Neural crest cell (in vitro differentiated cells): Measurements from ENCODE around the gene TTF1. TPM values are rescaled to one million over a fixed set of nuclear protein-coding genes. Genes with fewer than 3 reads are reported as not detected.

Experiments
- DNase-seq: peaks from one replicate; pipeline ENCODE4 v3.0.0; 2021; ENCODE audit warnings: low read depth, mixed read lengths, low spot score
- H3K27ac Mint-ChIP-seq: one replicate; pipeline ENCODE4 v1.8.0; 2021; ENCODE audit warnings: mild to moderate bottlenecking, mixed read lengths; ENCODE audit not compliant: unreplicated experiment
- H3K27me3 Mint-ChIP-seq: 2 replicates; pipeline ENCODE4 v1.8.0; 2021; ENCODE audit warnings: low read depth, mild to moderate bottlenecking, mixed read lengths
- H3K36me3 Mint-ChIP-seq: 2 replicates; pipeline ENCODE4 v1.8.0; 2021; ENCODE audit warnings: low read depth, mild to moderate bottlenecking, mixed read lengths
- H3K4me1 Mint-ChIP-seq: 2 replicates; pipeline ENCODE4 v1.8.0; 2021; ENCODE audit warnings: mixed read lengths
- H3K4me3 Mint-ChIP-seq: one replicate; pipeline ENCODE4 v1.8.0; 2021; ENCODE audit warnings: mild to moderate bottlenecking, mixed read lengths
- H3K9me3 Mint-ChIP-seq: 2 replicates; pipeline ENCODE4 v1.8.0; 2021; ENCODE audit warnings: mixed read lengths
- CTCF ChIP-seq: fragments of 200-600 bp; sonication (generic); conservative IDR thresholded peaks from 2 replicates; pipeline ENCODE4 v1.5.0; 2021; ENCODE audit warnings: antibody characterized with exemption, mild to moderate bottlenecking
- total RNA-seq: library from RNA; stranded (reverse); gene quantifications from 2 replicates; pipeline ENCODE4 v1.2.1, GENCODE V29; 2021

TTF1 gene
- total RNA-seq, 1 donor from 2014 or later, result 21.9 TPM

- H3K9me3 Mint-ChIP-seq, result no peaks in the 10 kb centered on the region
- no peak for DNase-seq
- peaks cover 8% of the 10 kb centered on the region for H3K36me3 Mint-ChIP-seq
- no peak overlapping the region for H3K27ac Mint-ChIP-seq
- no peak overlapping the region for H3K4me3 Mint-ChIP-seq
- no peak for TF ChIP-seq CTCF
- no peaks in the 10 kb centered on the region for H3K27me3 Mint-ChIP-seq
- H3K4me1 Mint-ChIP-seq, result no peaks in the 10 kb centered on the region
Observed at GRCh38 chr9:132346177-132346576, 60.5 kb downstream of the TTF1 start.

- no peaks in the 10 kb centered on the region for H3K4me1 Mint-ChIP-seq
- TF ChIP-seq CTCF, result no peak
- H3K27ac Mint-ChIP-seq, result no peak overlapping the region
- H3K27me3 Mint-ChIP-seq, result no peaks in the 10 kb centered on the region
- H3K4me3 Mint-ChIP-seq, result no peak overlapping the region
- peaks cover 20% of the 10 kb centered on the region for H3K36me3 Mint-ChIP-seq
- H3K9me3 Mint-ChIP-seq, result no peaks in the 10 kb centered on the region
- DNase-seq, result no peak
Observed at GRCh38 chr9:132341177-132341840, 65.3 kb downstream of the TTF1 start.

GRCh38 chr9:132334364-132334763 is 72.3 kb downstream of the TTF1 start:
- H3K27me3 Mint-ChIP-seq, result no peaks in the 10 kb centered on the region
- no peak for DNase-seq
- H3K4me3 Mint-ChIP-seq, result no peak overlapping the region
- TF ChIP-seq CTCF, result no peak
- H3K36me3 Mint-ChIP-seq, result peaks cover 40% of the 10 kb centered on the region
- H3K4me1 Mint-ChIP-seq, result no peaks in the 10 kb centered on the region
- H3K9me3 Mint-ChIP-seq, result no peaks in the 10 kb centered on the region
- no peak overlapping the region for H3K27ac Mint-ChIP-seq

GRCh38 chr9:132333556-132333955 is 73.1 kb downstream of the TTF1 start:
- H3K9me3 Mint-ChIP-seq, result no peaks in the 10 kb centered on the region
- H3K27ac Mint-ChIP-seq, result no peak overlapping the region
- H3K4me1 Mint-ChIP-seq, result no peaks in the 10 kb centered on the region
- no peak for DNase-seq
- TF ChIP-seq CTCF, result no peak
- H3K27me3 Mint-ChIP-seq, result no peaks in the 10 kb centered on the region
- no peak overlapping the region for H3K4me3 Mint-ChIP-seq
- H3K36me3 Mint-ChIP-seq, result peaks cover 48% of the 10 kb centered on the region

GRCh38 chr9:132328580-132328979 is 78.1 kb downstream of the TTF1 start:
- H3K27me3 Mint-ChIP-seq, result no peaks in the 10 kb centered on the region
- no peaks in the 10 kb centered on the region for H3K4me1 Mint-ChIP-seq
- H3K27ac Mint-ChIP-seq, result no peak overlapping the region
- no peaks in the 10 kb centered on the region for H3K9me3 Mint-ChIP-seq
- H3K4me3 Mint-ChIP-seq, result no peak overlapping the region
- no peak for DNase-seq
- no peak for TF ChIP-seq CTCF
- peaks cover 58% of the 10 kb centered on the region for H3K36me3 Mint-ChIP-seq
